ENCODE data around the gene TSEN54.
"Not testable (repeated sequence)": the region's sequence is repeated elsewhere in the genome, so short reads cannot be mapped to it uniquely, and the experiment has no call there.

DNA sequence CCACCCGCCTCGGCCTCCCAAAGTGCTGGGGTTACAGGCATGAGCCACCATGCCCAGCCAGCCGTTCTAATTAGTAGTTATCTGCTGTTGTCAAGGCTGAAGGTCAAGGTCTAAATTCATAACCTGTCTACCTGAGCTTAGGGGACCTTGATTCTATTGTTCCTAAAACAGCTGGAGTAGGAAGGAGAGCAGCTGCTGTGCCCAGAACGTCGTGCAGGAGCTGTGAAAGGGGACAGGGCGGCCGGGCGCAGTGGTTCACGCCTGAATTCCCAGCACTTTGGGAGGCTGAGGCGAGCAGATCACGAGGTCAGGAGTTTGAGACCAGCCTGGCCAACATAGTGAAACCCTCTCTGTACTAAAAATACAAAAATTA is 38.9 kb upstream of the TSEN54 start:
- TF ChIP-seq POLR2A (IDR thresholded peaks at IDR 0.05; ENCODE audit: low read length); GATA1 (IDR thresholded peaks at IDR 0.05; ENCODE audit: low read depth, low read length): not testable (repeated sequence)

All from erythroblast (primary cell).